ENCODE data around the gene FBXO11. TPM values are rescaled to one million over a fixed set of nuclear protein-coding genes. Genes with fewer than 3 reads are reported as not detected.
A peak's percentile ranks its signal among the peaks of the same experiment; 100 is the strongest.

Gene FBXO11
- total and polyA plus RNA-seq, 10 of the 15 experiments (the other 5 are each of a cell fraction or from before 2014, with no cell fraction given), result 5.9 to 38.9 (median 22.5) TPM

- H3K4me2 ChIP-seq (ENCODE audit: control insufficient read depth, insufficient read depth), result no peak overlapping the region
- no peak for ATAC-seq
- RAD21 ChIA-PET (ENCODE audit: unreplicated experiment), result interaction anchor here (0.7 kb wide), 1 partner anchor 337 kb away, joined by 4 read pairs; no protein-coding TSS in a partner anchor
- POLR2A ChIA-PET, result no interaction called here
- 96% methylated on average over 2 of the region's 2 CpGs for WGBS (ENCODE audit: insufficient coverage, insufficient replicate concordance, low lambda C conversion rate, missing lambda C conversion rate)
- intact Hi-C loops (cut with micrococcal nuclease; ENCODE audit: unreplicated experiment) (no loop called here), in situ Hi-C loops (cut with MboI) (no loop called here)
- H3K79me2 ChIP-seq (ENCODE audit: control insufficient read depth, insufficient read depth, low read length), result no peaks in the 10 kb centered on the region
- CTCF ChIA-PET, result no interaction called here
- no peaks in the 10 kb centered on the region for H3K36me3 ChIP-seq (ENCODE audit: control insufficient read depth in 2 of 2, insufficient read depth in 2 of 2, low read length in 1 of 2)
- no peak overlapping the region for H3K4me3 ChIP-seq
- no peaks in the 10 kb centered on the region for H3K4me1 ChIP-seq (ENCODE audit: control insufficient read depth, insufficient read depth, low read length)
- TF ChIP-seq STAT1 (conservative IDR thresholded peaks at IDR 0.05), result no peak
- no peak for TF ChIP-seq MTA3 (IDR thresholded peaks at IDR 0.05; ENCODE audit: borderline replicate concordance, low read length)
- no peak for TF ChIP-seq GABPA (IDR thresholded peaks at IDR 0.05; ENCODE audit: low read depth)
- no peaks in the 10 kb centered on the region for H3K27me3 ChIP-seq (replicated peaks in 1 of 2; ENCODE audit: control insufficient read depth in 2 of 2, insufficient read depth in 2 of 2, low read length in 1 of 2)
- BruUV-seq (replicated peaks), result no TSS peak
- no peaks in the 10 kb centered on the region for H3K9me3 ChIP-seq (replicated peaks; ENCODE audit: control insufficient read depth, insufficient read depth, low read length)
- SMC1A ChIA-PET (ENCODE audit: uncharacterized antibody, unreplicated experiment), result interaction anchor here (1.3 kb wide), 1 partner anchor 285 kb away, joined by 3 read pairs; no protein-coding TSS in a partner anchor
- no peaks in the 10 kb centered on the region for H4K20me1 ChIP-seq (ENCODE audit: control insufficient read depth, insufficient read depth)
- H3K9ac ChIP-seq (ENCODE audit: control insufficient read depth, insufficient read depth, low read length), result no peak overlapping the region
- no peak overlapping the region for H2AFZ ChIP-seq (ENCODE audit: control insufficient read depth, low read depth, low read length)
- no peak overlapping the region for H3K27ac ChIP-seq (ENCODE audit: control insufficient read depth, insufficient read depth)
- DNase-seq (ENCODE audit: low read depth, low spot score), result no peak
- no peak for FAIRE-seq
These were observed 134.0 kb downstream of the FBXO11 start for GRCh38 chr2:47772343-47772742.

- Histone ChIP-seq H4K20me1 (ENCODE audit: control insufficient read depth, insufficient read depth) (no peaks in the 10 kb centered on the region), H2AFZ (ENCODE audit: control insufficient read depth, low read depth, low read length) (no peak overlapping the region; the same call in 1 of the 2 replicates), H3K79me2 (ENCODE audit: control insufficient read depth, insufficient read depth, low read length) (no peaks in the 10 kb centered on the region), H3K9me3 (replicated peaks; ENCODE audit: control insufficient read depth, insufficient read depth, low read length) (no peaks in the 10 kb centered on the region), H3K9ac (ENCODE audit: control insufficient read depth, insufficient read depth, low read length) (no peak overlapping the region), H3K27ac (ENCODE audit: control insufficient read depth, insufficient read depth) (no peak overlapping the region), H3K36me3 (ENCODE audit: control insufficient read depth in 2 of 2, insufficient read depth in 2 of 2, low read length in 1 of 2) (no peaks in the 10 kb centered on the region), H3K27me3 (replicated peaks in 1 of 2; ENCODE audit: control insufficient read depth in 2 of 2, insufficient read depth in 2 of 2, low read length in 1 of 2) (no peaks in the 10 kb centered on the region), H3K4me1 (ENCODE audit: control insufficient read depth, insufficient read depth, low read length) (no peaks in the 10 kb centered on the region), H3K4me2 (ENCODE audit: control insufficient read depth, insufficient read depth) (no peak overlapping the region), H3K4me3 (no peak overlapping the region)
- CTCF ChIA-PET, result interaction anchor here (0.5 to 3.5 kb wide), 5 partner anchors 10 to 436 kb away, joined by 3 to 15 read pairs (median 4); no protein-coding TSS in a partner anchor
- SMC1A ChIA-PET (ENCODE audit: uncharacterized antibody, unreplicated experiment), result interaction anchor here (1.1 to 1.3 kb wide), 4 partner anchors 10 to 333 kb away, joined by 3 to 7 read pairs (median 4); partner anchors contain the start of gene MSH6
- FAIRE-seq, result no peak
- no peak for ATAC-seq
- RAD21 ChIA-PET (ENCODE audit: unreplicated experiment), result interaction anchor here (0.9 to 2.2 kb wide), 2 partner anchors 11 to 334 kb away, joined by 4 to 9 read pairs; no protein-coding TSS in a partner anchor
- DNase-seq (ENCODE audit: low read depth, low spot score), result no peak
- POLR2A ChIA-PET, result no interaction called here
- BruUV-seq (replicated peaks), result no TSS peak
- intact Hi-C loops (cut with micrococcal nuclease; ENCODE audit: unreplicated experiment) (no loop called here), in situ Hi-C loops (cut with MboI) (no loop called here)
- no peak for TF ChIP-seq CREM (IDR thresholded peaks at IDR 0.05; ENCODE audit: low read depth)
- TF ChIP-seq CEBPB (IDR thresholded peaks at IDR 0.05; ENCODE audit: borderline replicate concordance in 1 of 2, low read depth in 2 of 2, low read length in 2 of 2), result no peak
- TF ChIP-seq PML (IDR thresholded peaks at IDR 0.05; ENCODE audit: low read length), result no peak
- peak; percentile 35 for TF ChIP-seq USF1 (IDR thresholded peaks at IDR 0.05; ENCODE audit: borderline replicate concordance, extremely low read length, insufficient read depth, low read depth, low read length)
- TF ChIP-seq KAT2A (conservative IDR thresholded peaks at IDR 0.05; ENCODE audit: control insufficient read depth, low read depth, low read length), result no peak
- no peak for TF ChIP-seq SMAD1 (IDR thresholded peaks at IDR 0.05; ENCODE audit: low read depth, partially characterized antibody)
- TF ChIP-seq SMARCA5 (IDR thresholded peaks at IDR 0.05), result no peak
- TF ChIP-seq, protein P1, sequence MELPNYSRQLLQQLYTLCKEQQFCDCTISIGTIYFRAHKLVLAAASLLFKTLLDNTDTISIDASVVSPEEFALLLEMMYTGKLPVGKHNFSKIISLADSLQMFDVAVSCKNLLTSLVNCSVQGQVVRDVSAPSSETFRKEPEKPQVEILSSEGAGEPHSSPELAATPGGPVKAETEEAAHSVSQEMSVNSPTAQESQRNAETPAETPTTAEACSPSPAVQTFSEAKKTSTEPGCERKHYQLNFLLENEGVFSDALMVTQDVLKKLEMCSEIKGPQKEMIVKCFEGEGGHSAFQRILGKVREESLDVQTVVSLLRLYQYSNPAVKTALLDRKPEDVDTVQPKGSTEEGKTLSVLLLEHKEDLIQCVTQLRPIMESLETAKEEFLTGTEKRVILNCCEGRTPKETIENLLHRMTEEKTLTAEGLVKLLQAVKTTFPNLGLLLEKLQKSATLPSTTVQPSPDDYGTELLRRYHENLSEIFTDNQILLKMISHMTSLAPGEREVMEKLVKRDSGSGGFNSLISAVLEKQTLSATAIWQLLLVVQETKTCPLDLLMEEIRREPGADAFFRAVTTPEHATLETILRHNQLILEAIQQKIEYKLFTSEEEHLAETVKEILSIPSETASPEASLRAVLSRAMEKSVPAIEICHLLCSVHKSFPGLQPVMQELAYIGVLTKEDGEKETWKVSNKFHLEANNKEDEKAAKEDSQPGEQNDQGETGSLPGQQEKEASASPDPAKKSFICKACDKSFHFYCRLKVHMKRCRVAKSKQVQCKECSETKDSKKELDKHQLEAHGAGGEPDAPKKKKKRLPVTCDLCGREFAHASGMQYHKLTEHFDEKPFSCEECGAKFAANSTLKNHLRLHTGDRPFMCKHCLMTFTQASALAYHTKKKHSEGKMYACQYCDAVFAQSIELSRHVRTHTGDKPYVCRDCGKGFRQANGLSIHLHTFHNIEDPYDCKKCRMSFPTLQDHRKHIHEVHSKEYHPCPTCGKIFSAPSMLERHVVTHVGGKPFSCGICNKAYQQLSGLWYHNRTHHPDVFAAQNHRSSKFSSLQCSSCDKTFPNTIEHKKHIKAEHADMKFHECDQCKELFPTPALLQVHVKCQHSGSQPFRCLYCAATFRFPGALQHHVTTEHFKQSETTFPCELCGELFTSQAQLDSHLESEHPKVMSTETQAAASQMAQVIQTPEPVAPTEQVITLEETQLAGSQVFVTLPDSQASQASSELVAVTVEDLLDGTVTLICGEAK (IDR thresholded peaks at IDR 0.05; ENCODE audit: borderline replicate concordance), result no peak
- peak; percentile 17; the same call in 1 of the 2 replicates for TF ChIP-seq RAD51 (IDR thresholded peaks at IDR 0.05)
- no peak for TF ChIP-seq FOS (IDR thresholded peaks at IDR 0.05; ENCODE audit: borderline replicate concordance, extremely low read depth, insufficient read length)
These were observed 135.1 kb downstream of the FBXO11 start for GRCh38 chr2:47771211-47771610.

Data from GM12878 (cell line).